Keratinocyte (primary cell): ENCODE data around the gene VKORC1L1. TPM values are rescaled to one million over a fixed set of nuclear protein-coding genes. Genes with fewer than 3 reads are reported as not detected.
"Not testable (repeated sequence)": the region's sequence is repeated elsewhere in the genome, so short reads cannot be mapped to it uniquely, and the experiment has no call there.

ENCODE experiments used
- DNase-seq: peaks from one replicate; pipeline ENCODE4 v3.0.0-alpha.2; 2011; ENCODE audit warnings: low read depth, missing footprints, low spot score
- FAIRE-seq: peaks from 2 replicates; lab custom pipeline; 2011; peaks lifted over from hg19 to GRCh38; lab: Jason Lieb, UNC
- H2AFZ ChIP-seq: 2 replicates; pipeline ENCODE4 v1.6.0; 2012; ENCODE audit warnings: low read length, control low read depth, inconsistent platforms; ENCODE audit not compliant: control insufficient read depth
- H3K27ac ChIP-seq: 2 replicates; pipeline ENCODE4 v1.5.1; 2011; ENCODE audit warnings: low read length; ENCODE audit not compliant: control insufficient read depth, insufficient read depth
- H3K27me3 ChIP-seq: 3 replicates; pipeline ENCODE4 v1.6.0; 2011; ENCODE audit warnings: low read length; ENCODE audit not compliant: control insufficient read depth, insufficient read depth; ENCODE audit errors: extremely low read depth
- H3K36me3 ChIP-seq, 2 experiments: 2 replicates in 1 of 2; 3 replicates in 1 of 2; pipeline ENCODE4 v1.5.1; 2011; ENCODE audit warnings: low read length in 2 of 2, mild to moderate bottlenecking in 1 of 2; ENCODE audit not compliant: control insufficient read depth in 2 of 2, insufficient read depth in 2 of 2; ENCODE audit errors: extremely low read depth in 1 of 2
- H3K4me1 ChIP-seq: 3 replicates; pipeline ENCODE4 v1.5.1; 2011; ENCODE audit warnings: low read length; ENCODE audit not compliant: control insufficient read depth, insufficient read depth; ENCODE audit errors: extremely low read depth
- H3K4me2 ChIP-seq: 3 replicates; pipeline ENCODE4 v1.6.0; 2011; ENCODE audit warnings: low read depth, low read length; ENCODE audit not compliant: control insufficient read depth, insufficient read depth; ENCODE audit errors: extremely low read depth
- H3K4me3 ChIP-seq, 3 experiments: fragments of 200-600 bp in 1 of 3; sonication (generic) in 1 of 3; 2 replicates in 2 of 3; 3 replicates in 1 of 3; pipeline ENCODE4 v1.5.1; 2011 to 2016; ENCODE audit warnings: low read length in 3 of 3, mild to moderate bottlenecking in 3 of 3, control low read depth in 2 of 3, inconsistent platforms in 1 of 3, low read depth in 1 of 3, mixed read lengths in 1 of 3, mixed run types in 1 of 3, moderate library complexity in 1 of 3; ENCODE audit not compliant: control insufficient read depth in 2 of 3, insufficient read depth in 2 of 3; ENCODE audit errors: extremely low read depth in 1 of 3
- H3K79me2 ChIP-seq: 2 replicates; pipeline ENCODE4 v1.6.0; 2012; ENCODE audit warnings: low read length; ENCODE audit not compliant: control insufficient read depth, insufficient read depth
- H3K9ac ChIP-seq: 3 replicates; pipeline ENCODE4 v1.6.0; 2011; ENCODE audit warnings: low read length; ENCODE audit not compliant: control insufficient read depth, insufficient read depth; ENCODE audit errors: extremely low read depth
- H3K9me1 ChIP-seq: 3 replicates; pipeline ENCODE4 v1.6.0; 2011; ENCODE audit warnings: low read length; ENCODE audit not compliant: control insufficient read depth, insufficient read depth; ENCODE audit errors: extremely low read depth
- H3K9me3 ChIP-seq: 2 replicates; pipeline ENCODE4 v1.5.1; 2012; ENCODE audit warnings: low read depth, low read length; ENCODE audit not compliant: control insufficient read depth
- H4K20me1 ChIP-seq: 3 replicates; pipeline ENCODE4 v1.6.0; 2011; ENCODE audit warnings: low read length; ENCODE audit not compliant: control insufficient read depth, insufficient read depth; ENCODE audit errors: extremely low read depth
- dilution Hi-C: fragments of 300-500 bp; cut with MboI; formaldehyde crosslinking; loops from one replicate; pipeline ENCODE4 v1.7.0; 2020; ENCODE audit warnings: low sequenced_read_pairs; ENCODE audit not compliant: extremely low pct_ligation_motif_present
- polyA plus RNA-seq, 5 experiments: library from polyadenylated mRNA; depleted of rRNA in 3 of 5; stranded (reverse) in 3 of 5; stranded (forward) in 1 of 5; unstranded in 1 of 5; fragments of >200 nt; gene quantifications; 1 replicate in 1 of 5; 2 replicates in 3 of 5; 3 replicates in 1 of 5; pipeline versions ENCODE4 v1.2.1 to v1.2.3, GENCODE V29; 2011 to 2012; ENCODE audit warnings: missing spikeins in 2 of 5, low read depth in 1 of 5, low replicate concordance in 1 of 5

VKORC1L1 gene
- polyA plus RNA-seq, 1 donor (not counting 4 experiments of a cell fraction or from before 2014, with no cell fraction given): 19.4 TPM

- Histone ChIP-seq H3K79me2 (peaks cover 17% of the 10 kb centered on the region), H3K27ac (peak overlapping the region; percentile 40), H3K9ac (peak overlapping the region; percentile 77), H2AFZ (peak overlapping the region; percentile 58), H3K4me3 (peak overlapping the region; percentile 66 to 72 (median 69)), H3K4me2 (peak overlapping the region; percentile 83)
- dilution Hi-C loops, H3K36me3 ChIP-seq, H3K9me3 ChIP-seq, DNase-seq, H3K9me1 ChIP-seq, FAIRE-seq, H3K27me3 ChIP-seq, H4K20me1 ChIP-seq, H3K4me1 ChIP-seq: not testable (repeated sequence)
Measured at GRCh38 chr7:65873582-65874193, 814 bp downstream of the VKORC1L1 start.

GRCh38 chr7:65875715-65876114 lies 2.8 kb downstream of the VKORC1L1 start:
- H3K27me3 ChIP-seq, H3K4me2 ChIP-seq, DNase-seq, H4K20me1 ChIP-seq, H3K9me1 ChIP-seq, H3K9ac ChIP-seq, H2AFZ ChIP-seq, FAIRE-seq, H3K9me3 ChIP-seq, H3K36me3 ChIP-seq, dilution Hi-C loops, H3K4me3 ChIP-seq, H3K27ac ChIP-seq, H3K4me1 ChIP-seq: not testable (repeated sequence)
- H3K79me2 ChIP-seq: peaks cover 26% of the 10 kb centered on the region

- dilution Hi-C loops, H3K9me1 ChIP-seq, FAIRE-seq, H3K4me1 ChIP-seq, H3K9me3 ChIP-seq, H4K20me1 ChIP-seq, H3K27ac ChIP-seq, DNase-seq, H3K4me3 ChIP-seq, H3K4me2 ChIP-seq, H2AFZ ChIP-seq, H3K27me3 ChIP-seq, H3K36me3 ChIP-seq, H3K9ac ChIP-seq: not testable (repeated sequence)
- H3K79me2 ChIP-seq: peaks cover 23% of the 10 kb centered on the region
Measured at GRCh38 chr7:65879292-65880153, 6.6 kb downstream of the VKORC1L1 start.

GRCh38 chr7:65880242-65880641 lies 7.4 kb downstream of the VKORC1L1 start:
- H3K27me3 ChIP-seq, H2AFZ ChIP-seq, H3K4me1 ChIP-seq, H3K9ac ChIP-seq, H3K27ac ChIP-seq, DNase-seq, H3K9me3 ChIP-seq, H3K4me3 ChIP-seq, FAIRE-seq, dilution Hi-C loops, H4K20me1 ChIP-seq, H3K9me1 ChIP-seq, H3K36me3 ChIP-seq, H3K4me2 ChIP-seq: not testable (repeated sequence)
- H3K79me2 ChIP-seq: peaks cover 23% of the 10 kb centered on the region

GRCh38 chr7:65884983-65885382 lies 12.1 kb downstream of the VKORC1L1 start:
- H2AFZ ChIP-seq, DNase-seq, H3K27ac ChIP-seq, H3K9ac ChIP-seq, H4K20me1 ChIP-seq, H3K4me3 ChIP-seq, H3K4me1 ChIP-seq, H3K27me3 ChIP-seq, H3K36me3 ChIP-seq, H3K9me1 ChIP-seq, H3K9me3 ChIP-seq, H3K4me2 ChIP-seq, FAIRE-seq, dilution Hi-C loops: not testable (repeated sequence)
- H3K79me2 ChIP-seq: peaks cover 12% of the 10 kb centered on the region
